Endothelial cell of umbilical vein (primary cell): ENCODE results near the gene ARHGAP32. TPM values are rescaled to one million over a fixed set of nuclear protein-coding genes. Genes with fewer than 3 reads are reported as not detected.

Experiments
- BruUV-seq: library from RNA; stranded (reverse); fragments of 400-500 nt; replicated peaks from 2 replicates; lab custom pipeline; 2021; lab: Mats Ljungman, UMichigan
- CTCF ChIA-PET: fragments of 300-600, 350-600 bp; sonication (Branson Sonifier 250); formaldehyde crosslinking; loops from one replicate; lab custom pipeline; 2021; ENCODE audit warnings: antibody characterized with exemption, inconsistent platforms; lab: Charles Lee
- POLR2A ChIA-PET: fragments of 300-600, 350-600 bp; sonication (Branson Sonifier 250); formaldehyde crosslinking; loops from one replicate; lab custom pipeline; 2021; ENCODE audit warnings: antibody characterized with exemption, inconsistent platforms; lab: Charles Lee
- DNase-seq: peaks from one replicate; pipeline ENCODE4 v3.0.0-alpha.2; 2011; ENCODE audit warnings: low read depth, low spot score
- FAIRE-seq: peaks from 2 replicates; lab custom pipeline; 2011; peaks lifted over from hg19 to GRCh38; lab: Jason Lieb, UNC
- H2AFZ ChIP-seq: 2 replicates; pipeline ENCODE4 v1.6.0; 2012; ENCODE audit warnings: low read depth, low read length, control low read depth, inconsistent platforms
- H3K27ac ChIP-seq: 2 replicates; pipeline ENCODE4 v1.5.1; 2011; ENCODE audit warnings: low read depth, mild to moderate bottlenecking, control low read depth, low read length, moderate library complexity; ENCODE audit not compliant: insufficient read depth
- H3K27me3 ChIP-seq, 2 experiments: 2 replicates each; pipeline versions ENCODE4 v1.6.0 to v1.6.1; 2011; ENCODE audit warnings: low read length in 2 of 2, mixed read lengths in 1 of 2; ENCODE audit not compliant: control insufficient read depth in 2 of 2, insufficient read depth in 2 of 2
- H3K36me3 ChIP-seq, 2 experiments: 2 replicates in 1 of 2; 3 replicates in 1 of 2; pipeline ENCODE4 v1.5.1; 2011; ENCODE audit warnings: low read length in 2 of 2, mild to moderate bottlenecking in 1 of 2, moderate library complexity in 1 of 2; ENCODE audit not compliant: control insufficient read depth in 2 of 2, insufficient read depth in 2 of 2; ENCODE audit errors: extremely low read depth in 1 of 2
- H3K4me1 ChIP-seq: 3 replicates; pipeline ENCODE4 v1.5.1; 2011; ENCODE audit warnings: mild to moderate bottlenecking, low read length; ENCODE audit not compliant: control insufficient read depth, insufficient read depth; ENCODE audit errors: extremely low read depth
- H3K4me2 ChIP-seq: 2 replicates; pipeline ENCODE4 v1.6.1; 2011; ENCODE audit warnings: low read length, control low read depth, mixed read lengths; ENCODE audit not compliant: insufficient read depth
- H3K4me3 ChIP-seq, 3 experiments: fragments of 200-600 bp in 1 of 3; sonication (generic), shearing (Covaris generic) in 1 of 3; replicated peaks in 1 of 3; 2 replicates each; pipeline ENCODE4 v1.5.1; 2011 to 2016; ENCODE audit warnings: control low read depth in 3 of 3, low read length in 3 of 3, mild to moderate bottlenecking in 2 of 3, inconsistent platforms in 1 of 3, low read depth in 1 of 3, moderate library complexity in 1 of 3; ENCODE audit not compliant: insufficient read depth in 1 of 3
- H3K79me2 ChIP-seq: 2 replicates; pipeline ENCODE4 v1.6.0; 2012; ENCODE audit warnings: low read length, inconsistent platforms; ENCODE audit not compliant: control insufficient read depth, insufficient read depth
- H3K9ac ChIP-seq: replicated peaks from 2 replicates; pipeline ENCODE3; 2011; ENCODE audit warnings: low read length, control low read depth; ENCODE audit not compliant: insufficient read depth; ENCODE audit errors: extremely low read depth
- H3K9me1 ChIP-seq: replicated peaks from 3 replicates; pipeline ENCODE4 v1.6.0; 2011; ENCODE audit warnings: mild to moderate bottlenecking, low read length; ENCODE audit not compliant: control insufficient read depth, insufficient read depth; ENCODE audit errors: extremely low read depth
- H3K9me3 ChIP-seq: replicated peaks from 2 replicates; pipeline ENCODE4 v1.5.1; 2012; ENCODE audit warnings: low read length, inconsistent platforms; ENCODE audit not compliant: control insufficient read depth, insufficient read depth
- H4K20me1 ChIP-seq: replicated peaks from 2 replicates; pipeline ENCODE3; 2011; ENCODE audit warnings: mild to moderate bottlenecking, low read length; ENCODE audit not compliant: control insufficient read depth, insufficient read depth; ENCODE audit errors: extremely low read depth
- CTCF ChIP-seq, 2 donors: IDR thresholded peaks; 1 replicate in 1 of 2; 2 replicates in 1 of 2; pipeline ENCODE4 v1.5.1; 2011; ENCODE audit warnings: low read length in 2 of 2, mild to moderate bottlenecking in 2 of 2, moderate library complexity in 2 of 2, control low read depth in 1 of 2, inconsistent platforms in 1 of 2, low read depth in 1 of 2; ENCODE audit not compliant: insufficient read depth in 1 of 2; ENCODE audit errors: extremely low read depth in 1 of 2
- EZH2 ChIP-seq: IDR thresholded peaks from 2 replicates; pipeline ENCODE4 v1.6.1; 2012; ENCODE audit warnings: borderline replicate concordance, low read depth, mild to moderate bottlenecking, moderate library complexity, low read length, inconsistent platforms; ENCODE audit not compliant: severe bottlenecking
- FOS ChIP-seq: IDR thresholded peaks from 2 replicates; pipeline ENCODE4 v1.6.1; 2011; ENCODE audit warnings: mild to moderate bottlenecking, low read length, moderate library complexity, borderline replicate concordance; ENCODE audit not compliant: insufficient read depth
- GATA2 ChIP-seq: IDR thresholded peaks from 2 replicates; pipeline ENCODE4 v1.7.0; 2011; ENCODE audit warnings: low read depth, mild to moderate bottlenecking, moderate library complexity, mixed read lengths, low read length; ENCODE audit not compliant: insufficient read length, insufficient read depth
- JUN ChIP-seq: IDR thresholded peaks from 2 replicates; pipeline ENCODE4 v1.6.1; 2011; ENCODE audit warnings: borderline replicate concordance, low read depth; ENCODE audit not compliant: insufficient read length, insufficient read depth
- MAX ChIP-seq: IDR thresholded peaks from 2 replicates; pipeline ENCODE4 v1.6.1; 2011; ENCODE audit not compliant: insufficient read depth, insufficient read length
- MYC ChIP-seq: IDR thresholded peaks from one replicate; pipeline ENCODE4 v1.6.1; 2011; ENCODE audit warnings: mild to moderate bottlenecking, low read depth, low read length
- POLR2A ChIP-seq: IDR thresholded peaks from 2 replicates; pipeline ENCODE4 v1.6.1; 2012; ENCODE audit warnings: low read depth, mild to moderate bottlenecking, control low read depth, low read length
- POLR2AphosphoS5 ChIP-seq: IDR thresholded peaks from 2 replicates; pipeline ENCODE4 v1.6.1; 2012; ENCODE audit warnings: low read depth, mild to moderate bottlenecking, control low read depth, low read length, moderate library complexity; ENCODE audit not compliant: insufficient read depth
- dilution Hi-C: fragments of 300-500 bp; cut with MboI; formaldehyde crosslinking; loops from one replicate; pipeline ENCODE4 v1.15.0; 2019; ENCODE audit warnings: low sequenced_read_pairs; ENCODE audit not compliant: extremely low pct_ligation_motif_present
- intact Hi-C: fragments of 100-400 bp; cut with micrococcal nuclease; formaldehyde crosslinking; loops from one replicate; pipeline ENCODE4 v1.10.0; 2022
- polyA plus RNA-seq, 4 experiments: library from polyadenylated mRNA; depleted of rRNA in 3 of 4; stranded (reverse) in 3 of 4; unstranded in 1 of 4; fragments of >200 nt; gene quantifications; 2 replicates each; pipeline versions ENCODE4 v1.2.1 to v1.2.3, GENCODE V29; 2011 to 2012; ENCODE audit warnings: missing spikeins in 1 of 4
- total RNA-seq: library from RNA; stranded (reverse); gene quantifications from 2 replicates; pipeline ENCODE4 v1.2.3, GENCODE V29; 2021

The ARHGAP32 gene
- total and polyA plus RNA-seq, 2 donors (not counting 3 experiments of a cell fraction or from before 2014, with no cell fraction given), result 3.4 to 9.1 TPM

DNA sequence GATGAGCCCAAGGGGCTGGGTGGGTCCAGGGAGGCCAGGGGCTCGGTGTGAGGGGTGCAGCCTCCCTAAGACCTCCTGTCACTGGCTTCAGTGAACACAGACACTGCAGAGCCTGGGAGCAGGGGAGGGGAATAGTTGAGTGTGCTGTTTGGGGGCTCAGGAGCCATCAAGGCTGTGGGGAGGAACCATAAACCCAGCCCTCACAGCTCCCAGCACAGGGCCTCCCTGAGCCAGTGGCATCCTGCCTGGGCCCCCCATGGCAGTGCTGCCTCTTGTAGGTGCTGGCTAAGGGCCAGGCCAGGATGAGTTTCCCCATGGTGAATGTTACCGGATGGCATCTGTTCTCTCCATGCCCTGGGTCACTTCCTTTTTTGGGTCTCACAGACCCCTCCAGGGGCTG is 275.4 kb downstream of the ARHGAP32 start:
- Histone ChIP-seq H3K4me2 (no peak overlapping the region), H3K9me3 (no peaks in the 10 kb centered on the region), H3K79me2 (no peaks in the 10 kb centered on the region), H3K9me1 (no peaks in the 10 kb centered on the region), H3K27ac (no peak overlapping the region), H3K4me3 (no peak overlapping the region), H2AFZ (no peak overlapping the region), H3K4me1 (no peaks in the 10 kb centered on the region), H3K36me3 (no peaks in the 10 kb centered on the region), H4K20me1 (no peaks in the 10 kb centered on the region), H3K9ac (no peak overlapping the region), H3K27me3 (peaks cover 5 to 6% of the 10 kb centered on the region in 2 experiments)
- BruUV-seq, result no TSS peak
- intact Hi-C loops (no loop called here), dilution Hi-C loops (no loop called here)
- CTCF ChIA-PET, result interaction anchor here (1.0 kb wide), 1 partner anchor 31 kb away, joined by 3 read pairs; no protein-coding TSS in a partner anchor
- no peak for FAIRE-seq
- POLR2A ChIA-PET, result no interaction called here
- no peak for DNase-seq
- TF ChIP-seq GATA2, result no peak
- no peak for TF ChIP-seq MAX
- TF ChIP-seq FOS, result no peak
- no peak for TF ChIP-seq EZH2
- no peak for TF ChIP-seq JUN
- TF ChIP-seq CTCF (IDR thresholded peaks at IDR 0.05; ENCODE audit: extremely low read depth in 1 of 2, insufficient read depth in 1 of 2, low read depth in 1 of 2, low read length in 2 of 2), result no peak
- no peak for TF ChIP-seq POLR2A
- no peak for TF ChIP-seq POLR2AphosphoS5
- no peak for TF ChIP-seq MYC
